SK-N-MC (cell line): ENCODE data around the gene ZNF177.

Experiments used
- EZH2 ChIP-seq: fragments of 200-600 bp; sonication (generic); IDR thresholded peaks from one replicate; pipeline ENCODE4 v1.6.1; 2017; ENCODE audit warnings: antibody characterized with exemption
- POLR2AphosphoS5 ChIP-seq: IDR thresholded peaks from 2 replicates; pipeline ENCODE4 v1.6.1; 2012; ENCODE audit warnings: mild to moderate bottlenecking, low read depth, low read length, borderline replicate concordance

DNA sequence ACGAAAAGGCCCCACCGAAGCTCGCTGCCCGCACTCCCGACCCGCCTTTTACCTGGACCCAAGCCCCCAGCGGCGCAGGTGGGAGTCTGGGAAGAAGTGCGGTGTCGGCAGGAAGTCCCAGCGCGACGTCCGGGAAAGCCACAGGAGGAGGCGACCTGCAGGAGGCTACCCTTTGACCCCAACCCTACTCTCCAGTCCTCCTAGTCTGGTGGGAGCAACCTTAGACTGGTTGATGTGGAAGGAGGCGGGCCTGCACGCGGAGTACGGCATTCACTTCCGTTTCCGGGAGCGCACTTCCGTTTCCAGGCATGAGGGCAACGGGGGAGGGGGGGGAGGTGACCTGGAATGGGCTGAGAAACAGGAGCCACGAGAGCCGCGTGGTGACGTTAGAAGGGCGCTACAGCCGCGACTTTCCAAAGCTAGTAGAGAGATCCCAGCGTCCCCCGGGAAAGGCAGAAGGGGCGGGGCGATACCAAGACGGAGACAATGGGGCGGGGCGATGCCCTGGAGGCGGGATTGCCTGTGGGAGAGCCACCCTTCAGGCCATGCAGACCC is 44.1 kb downstream of the ZNF177 start:
- TF ChIP-seq POLR2AphosphoS5 (no peak), EZH2 (no peak)
